HG02588 (cell line): ENCODE data around the gene GBP1.
"Not testable (repeated sequence)": the region's sequence is repeated elsewhere in the genome, so short reads cannot be mapped to it uniquely, and the experiment has no call there.

ENCODE experiments used
- ATAC-seq: cut with Tn5 transposase; IDR thresholded peaks from one replicate; pipeline ENCODE4 v1.9.1; 2021; ENCODE audit warnings: mild to moderate bottlenecking, moderate library complexity; ENCODE audit not compliant: unreplicated experiment

GBP1 gene, protein sequence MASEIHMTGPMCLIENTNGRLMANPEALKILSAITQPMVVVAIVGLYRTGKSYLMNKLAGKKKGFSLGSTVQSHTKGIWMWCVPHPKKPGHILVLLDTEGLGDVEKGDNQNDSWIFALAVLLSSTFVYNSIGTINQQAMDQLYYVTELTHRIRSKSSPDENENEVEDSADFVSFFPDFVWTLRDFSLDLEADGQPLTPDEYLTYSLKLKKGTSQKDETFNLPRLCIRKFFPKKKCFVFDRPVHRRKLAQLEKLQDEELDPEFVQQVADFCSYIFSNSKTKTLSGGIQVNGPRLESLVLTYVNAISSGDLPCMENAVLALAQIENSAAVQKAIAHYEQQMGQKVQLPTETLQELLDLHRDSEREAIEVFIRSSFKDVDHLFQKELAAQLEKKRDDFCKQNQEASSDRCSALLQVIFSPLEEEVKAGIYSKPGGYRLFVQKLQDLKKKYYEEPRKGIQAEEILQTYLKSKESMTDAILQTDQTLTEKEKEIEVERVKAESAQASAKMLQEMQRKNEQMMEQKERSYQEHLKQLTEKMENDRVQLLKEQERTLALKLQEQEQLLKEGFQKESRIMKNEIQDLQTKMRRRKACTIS

DNA sequence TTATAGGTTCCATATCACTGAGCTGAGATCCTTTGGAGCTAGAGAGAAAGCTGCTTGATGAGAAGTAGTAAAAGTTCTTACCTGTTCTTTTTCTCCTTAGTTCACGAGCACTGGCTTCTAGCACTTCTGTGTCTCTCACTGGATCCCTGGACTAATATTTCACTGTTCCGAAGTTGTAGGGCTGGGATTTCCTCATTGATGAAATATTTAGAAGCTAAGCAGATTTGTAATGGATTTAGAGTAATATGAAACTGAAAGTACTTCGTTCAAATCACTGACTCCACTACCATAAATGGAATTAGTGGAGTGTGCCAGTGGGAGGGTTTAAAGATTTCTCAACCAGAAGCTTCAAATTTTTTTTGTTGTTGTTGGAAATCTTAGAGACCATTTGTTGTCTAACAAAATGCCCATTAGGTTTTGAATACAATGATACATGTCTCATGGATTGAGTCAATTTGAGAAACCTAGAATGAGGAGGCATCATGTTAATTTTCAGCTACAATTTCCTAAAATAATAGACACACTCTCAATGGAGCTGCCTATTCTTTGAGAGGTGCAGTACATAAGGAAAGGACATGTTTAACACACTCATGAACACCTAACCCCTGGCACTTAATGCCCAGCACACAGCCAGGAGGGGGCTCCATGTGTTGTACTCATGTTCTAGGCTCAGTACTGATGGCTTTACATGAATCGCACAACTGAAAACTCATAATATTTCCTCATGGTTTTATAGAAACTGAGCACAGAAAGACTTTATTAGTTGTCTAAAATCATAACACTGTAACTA lies at the start of gene GBP1:
Gene GBP1, minus strand, starts transcription at position 130 of the 790 bp plus-strand sequence. CDS start 1,974 bp downstream, outside the sequence.
- peak; percentile 63 for ATAC-seq

DNA sequence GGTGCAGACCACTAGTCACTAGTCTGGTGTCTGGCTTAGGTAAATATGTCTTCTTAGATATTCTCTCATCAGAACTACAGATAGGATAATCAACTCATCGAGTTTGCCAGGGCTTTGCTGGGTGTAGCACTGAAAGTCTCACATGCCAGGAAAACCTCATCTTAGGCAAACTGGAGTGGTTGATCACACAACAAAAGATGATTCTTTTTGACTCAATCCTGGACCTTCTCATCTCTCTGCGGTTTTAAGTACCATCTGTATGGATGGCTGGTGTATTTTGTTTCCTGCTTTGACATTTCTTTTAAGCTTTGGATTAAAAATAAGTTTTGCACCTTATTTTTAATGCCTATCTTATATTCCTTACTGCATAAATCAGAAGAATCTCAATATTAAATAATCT lies 49.7 kb upstream of the GBP1 start:
- no peak for ATAC-seq

DNA sequence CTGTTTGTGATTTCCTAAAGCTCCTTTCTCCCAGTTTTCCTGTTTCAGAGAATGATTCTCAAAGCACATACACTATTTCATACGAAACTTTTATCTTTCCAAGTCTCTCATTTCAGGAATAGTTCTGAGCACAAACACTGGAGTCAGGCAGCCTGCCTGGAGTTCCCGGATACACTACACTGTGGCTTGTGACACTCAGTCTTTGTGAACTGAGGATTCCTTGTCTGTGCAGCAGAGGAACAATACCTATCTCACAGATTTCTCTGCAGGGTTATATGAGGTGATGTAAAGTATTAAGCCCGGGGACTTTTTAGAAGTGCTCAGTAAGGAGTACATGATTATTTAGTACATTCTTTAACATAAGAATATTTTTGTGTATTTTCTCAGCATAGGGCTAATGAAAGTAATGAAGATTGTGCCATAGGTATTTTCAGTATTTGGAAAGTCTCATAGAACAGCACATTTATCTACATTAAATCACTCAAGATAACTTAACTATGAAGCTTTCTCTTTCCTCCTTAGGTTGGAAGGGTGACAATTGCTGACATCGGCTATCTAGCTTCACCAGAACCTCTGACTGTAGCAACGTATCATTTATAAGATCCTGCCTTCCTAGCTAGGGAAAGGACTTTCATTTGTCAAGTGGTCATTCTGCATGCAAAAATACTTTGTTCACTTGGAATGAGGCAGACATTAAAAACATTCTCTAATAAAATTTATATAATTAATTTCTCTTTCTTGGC lies 48.0 kb upstream of the GBP1 start:
- no peak for ATAC-seq

DNA sequence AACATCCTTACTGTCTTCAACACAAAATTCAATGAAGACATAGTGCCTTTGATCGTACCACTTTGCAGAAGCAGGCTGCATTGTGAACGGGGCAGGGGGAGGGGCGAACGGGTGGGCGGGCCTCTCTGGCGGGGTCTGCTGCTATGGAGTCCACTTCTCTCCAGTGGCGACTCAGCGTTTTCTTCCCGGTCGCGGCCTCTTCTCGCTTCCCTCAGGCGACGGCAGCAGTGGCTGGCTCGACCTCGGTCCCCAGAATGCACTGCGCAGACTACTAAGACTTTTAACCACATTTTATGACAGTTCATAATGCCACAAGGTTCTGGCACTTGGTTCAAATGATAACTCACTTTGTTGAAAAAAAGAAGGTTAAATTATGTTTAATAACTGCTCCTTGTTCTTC lies 39.7 kb upstream of the GBP1 start:
- ATAC-seq = no peak

- no peak for ATAC-seq
Measured at GRCh38 chr1:89104147-89104546, 39.1 kb upstream of the GBP1 start.

DNA sequence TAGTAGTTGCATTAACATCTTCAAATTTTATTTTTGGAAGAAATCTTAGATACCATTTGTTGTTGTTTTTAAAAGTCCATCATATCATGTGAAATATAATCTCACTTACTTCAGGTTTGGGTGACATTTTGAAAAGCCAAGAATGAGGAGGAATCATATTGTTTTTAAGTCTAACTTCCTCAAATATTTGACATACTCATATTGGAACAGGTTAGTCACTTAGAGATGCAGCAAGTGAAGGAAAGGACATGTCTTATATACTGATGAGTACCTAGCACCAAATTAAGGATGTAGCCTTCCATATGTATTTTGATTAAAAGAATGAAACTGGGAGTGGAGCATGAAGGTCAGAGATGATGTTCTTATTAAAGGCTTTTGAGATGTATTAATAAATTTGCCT lies 37.0 kb upstream of the GBP1 start:
- ATAC-seq = no peak

DNA sequence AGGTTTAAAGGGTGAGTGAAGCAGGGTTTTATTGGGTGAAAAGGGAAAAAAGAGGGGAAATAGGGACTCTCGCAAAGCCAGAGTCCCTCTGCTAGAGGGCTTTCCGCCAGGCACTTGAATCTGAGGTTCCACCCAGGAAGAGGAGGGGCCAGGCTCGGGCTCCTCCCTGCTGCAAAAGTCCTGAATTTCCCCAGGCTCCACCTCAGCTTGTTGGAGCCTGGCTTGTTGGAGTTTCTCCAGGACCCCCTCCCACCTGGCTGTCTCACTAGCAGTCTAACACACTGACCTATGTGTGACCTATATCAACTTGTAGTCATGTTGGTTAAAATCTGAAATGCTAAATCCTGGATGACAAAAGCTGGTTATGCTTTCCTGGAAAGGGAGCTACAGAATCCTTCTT lies 35.4 kb upstream of the GBP1 start:
- no peak for ATAC-seq

- ATAC-seq = no peak
Measured at GRCh38 chr1:89098857-89099256, 33.8 kb upstream of the GBP1 start.

GRCh38 chr1:89095737-89096136 lies 30.7 kb upstream of the GBP1 start:
- no peak for ATAC-seq

- ATAC-seq = no peak
Measured at GRCh38 chr1:89089962-89090361, 25.0 kb upstream of the GBP1 start.

GRCh38 chr1:89088572-89088971 lies 23.6 kb upstream of the GBP1 start:
- ATAC-seq = no peak

DNA sequence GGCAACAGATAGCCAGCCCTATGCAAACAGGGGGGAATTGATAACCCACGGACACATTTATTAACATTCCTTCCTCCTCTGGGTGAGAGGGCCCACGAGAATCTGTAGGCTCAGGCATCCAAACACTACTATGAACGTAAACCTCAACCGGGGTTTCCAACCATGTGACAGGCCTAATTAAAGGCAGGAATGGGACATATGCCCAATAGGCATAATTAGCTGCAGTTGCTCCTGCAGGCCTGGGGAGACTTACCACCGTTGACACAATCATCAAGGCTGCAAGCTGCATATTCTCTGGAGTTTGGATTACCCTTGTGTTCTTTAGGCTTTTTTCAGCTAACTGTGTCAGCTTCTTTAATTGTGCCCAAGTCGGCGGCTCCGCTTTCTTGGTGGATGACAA lies 22.2 kb upstream of the GBP1 start:
- no peak for ATAC-seq

- no peak for ATAC-seq
Measured at GRCh38 chr1:89085781-89086180, 20.8 kb upstream of the GBP1 start.

DNA sequence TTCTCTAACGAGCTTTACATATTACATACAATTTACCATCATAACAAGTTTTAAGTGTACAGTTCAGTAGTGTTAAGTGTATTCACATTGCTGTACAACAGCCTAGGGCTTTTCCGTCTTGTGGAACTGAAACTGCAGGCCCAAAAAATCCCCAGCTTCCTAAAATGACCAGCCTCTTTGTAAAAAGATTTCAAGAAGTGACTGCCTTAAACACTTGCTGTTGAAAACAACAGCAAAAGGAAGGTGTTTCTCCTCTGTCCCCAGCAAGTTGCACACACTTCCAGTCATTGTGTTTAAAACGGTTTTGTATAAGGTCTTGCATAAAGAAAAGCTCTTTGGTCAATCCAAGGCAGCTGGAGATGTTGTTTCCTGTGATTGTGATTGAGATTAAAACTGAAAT lies 16.0 kb upstream of the GBP1 start:
- no peak for ATAC-seq

- not testable (repeated sequence) for ATAC-seq
Measured at GRCh38 chr1:89080068-89080467, 15.1 kb upstream of the GBP1 start.

- ATAC-seq = not testable (repeated sequence)
Measured at GRCh38 chr1:89072466-89073065, 7.6 kb upstream of the GBP1 start.

- no peak for ATAC-seq
Measured at GRCh38 chr1:89070509-89070908, 5.5 kb upstream of the GBP1 start.

GRCh38 chr1:89069951-89070350 lies 4.9 kb upstream of the GBP1 start:
- no peak for ATAC-seq

GRCh38 chr1:89068291-89068690 lies 3.3 kb upstream of the GBP1 start:
- ATAC-seq = no peak

GRCh38 chr1:89064632-89065031 lies 376 bp downstream of the GBP1 start:
- peak; percentile 43 for ATAC-seq

GRCh38 chr1:89063094-89063493 lies 1.9 kb downstream of the GBP1 start:
- no peak for ATAC-seq
